ENCODE data around the gene ZNF557. TPM values are rescaled to one million over a fixed set of nuclear protein-coding genes. Genes with fewer than 3 reads are reported as not detected.

ZNF557 gene
- total and polyA plus RNA-seq, 2 of the 4 experiments (the other 2 are of a cell fraction) = 3.7 to 21.1 TPM

DNA sequence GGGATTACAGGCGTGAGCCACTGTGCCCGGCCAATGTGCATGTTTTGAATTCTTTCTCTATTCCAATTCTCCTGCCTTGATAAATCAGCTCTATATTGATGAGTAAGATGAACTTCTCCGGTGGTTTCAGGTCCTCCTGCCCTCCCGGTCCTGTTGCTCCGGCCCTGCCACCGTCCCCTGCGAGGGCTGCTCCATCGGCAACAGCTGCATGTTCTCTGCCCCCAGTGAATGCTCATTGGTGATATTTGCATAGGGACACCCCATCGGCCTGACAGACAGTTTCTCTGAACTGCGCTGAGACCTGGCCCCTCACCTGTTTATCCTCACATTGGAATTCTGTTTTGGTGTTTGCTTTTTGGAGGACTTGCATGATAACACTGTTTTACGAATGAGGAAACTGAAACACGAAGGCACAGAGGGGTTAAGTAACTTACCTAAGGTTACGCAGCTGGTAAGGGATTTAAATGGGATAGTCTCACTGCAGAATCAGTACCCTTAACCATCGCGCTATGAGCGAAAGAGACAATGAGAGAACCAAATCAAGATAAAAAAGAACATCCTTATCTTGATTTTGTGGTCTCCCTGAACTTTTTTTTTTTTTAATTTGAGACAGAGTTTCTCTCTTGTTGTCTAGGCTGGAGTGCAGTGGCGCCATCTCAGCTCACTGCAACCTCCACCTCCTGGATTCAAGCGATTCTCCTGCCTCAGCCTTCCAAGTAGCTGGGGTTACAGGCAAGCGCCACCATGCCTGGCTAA, 32.2 kb downstream of the ZNF557 start (continued):
- no peak for TF ChIP-seq BHLHE40 (IDR thresholded peaks at IDR 0.05; ENCODE audit: low read depth, low read length)

DNA sequence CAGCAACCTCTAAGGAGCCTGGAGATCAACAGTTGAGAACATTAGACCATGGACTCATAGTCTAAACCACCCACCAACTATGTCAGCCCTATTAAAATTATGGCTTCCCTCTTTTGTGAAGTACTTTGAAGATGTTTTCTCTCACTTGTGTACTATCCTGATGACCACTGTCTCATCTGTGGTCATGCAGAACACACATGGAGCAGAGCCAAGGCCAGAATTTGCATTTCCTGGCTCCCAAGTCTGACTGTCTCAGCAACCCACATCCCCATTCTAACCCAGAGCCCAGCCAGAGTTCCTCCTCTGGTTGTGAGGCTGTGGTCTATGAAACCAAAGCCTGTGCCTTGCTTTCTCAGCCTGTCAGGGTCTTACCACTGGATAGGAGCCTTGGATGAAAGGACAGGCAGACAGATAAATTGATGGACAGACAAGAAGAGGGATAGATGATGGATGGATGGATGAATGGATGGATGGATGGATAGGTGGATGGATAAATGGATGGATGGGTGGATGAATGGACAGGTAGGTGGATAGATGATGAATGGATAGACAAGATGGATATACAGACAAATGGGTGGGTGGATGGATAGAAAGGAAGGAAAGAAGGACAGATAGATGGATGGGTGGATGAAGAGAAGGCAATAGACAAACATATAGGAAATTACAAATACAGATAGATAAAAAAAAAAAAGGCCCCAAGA, 35.4 kb downstream of the ZNF557 start:
- no peaks in the 10 kb centered on the region for H3K4me1 ChIP-seq (ENCODE audit: control insufficient read depth, insufficient read depth, low read length)
- H4K20me1 ChIP-seq (ENCODE audit: insufficient read depth, low read length) = no peaks in the 10 kb centered on the region
- dilution Hi-C loops (cut with HindIII; ENCODE audit: low sequenced_read_pairs, unreplicated experiment) (no loop called here), intact Hi-C loops (cut with micrococcal nuclease) (no loop called here), in situ Hi-C loops (cut with MboI; ENCODE audit: low sequenced_read_pairs) (loop anchor here (5.0 to 25.0 kb wide), 2 partner anchors 237 to 707 kb away; no protein-coding TSS in a partner anchor)
- no TSS peak for BruUV-seq (replicated peaks)
- no peak overlapping the region for H3K4ac ChIP-seq (ENCODE audit: low read depth, low read length)
- TF ChIP-seq, protein P1, sequence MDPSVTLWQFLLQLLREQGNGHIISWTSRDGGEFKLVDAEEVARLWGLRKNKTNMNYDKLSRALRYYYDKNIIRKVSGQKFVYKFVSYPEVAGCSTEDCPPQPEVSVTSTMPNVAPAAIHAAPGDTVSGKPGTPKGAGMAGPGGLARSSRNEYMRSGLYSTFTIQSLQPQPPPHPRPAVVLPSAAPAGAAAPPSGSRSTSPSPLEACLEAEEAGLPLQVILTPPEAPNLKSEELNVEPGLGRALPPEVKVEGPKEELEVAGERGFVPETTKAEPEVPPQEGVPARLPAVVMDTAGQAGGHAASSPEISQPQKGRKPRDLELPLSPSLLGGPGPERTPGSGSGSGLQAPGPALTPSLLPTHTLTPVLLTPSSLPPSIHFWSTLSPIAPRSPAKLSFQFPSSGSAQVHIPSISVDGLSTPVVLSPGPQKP (IDR thresholded peaks at IDR 0.05; ENCODE audit: borderline replicate concordance, low read depth, low read length) = no peak
- TF ChIP-seq CTCF (conservative IDR thresholded peaks at IDR 0.05; ENCODE audit: low read depth, low read length) (no peak), CEBPB (IDR thresholded peaks at IDR 0.05; ENCODE audit: low read depth, low read length) (no peak), MAZ (IDR thresholded peaks at IDR 0.05; ENCODE audit: borderline replicate concordance, low read depth, low read length) (no peak), MXI1 (IDR thresholded peaks at IDR 0.05; ENCODE audit: borderline replicate concordance, low read depth, low read length) (no peak), NFE2L2 (IDR thresholded peaks at IDR 0.05; ENCODE audit: low read depth, low read length) (no peak), RAD21 (IDR thresholded peaks at IDR 0.05; ENCODE audit: low read length) (no peak), RFX5 (IDR thresholded peaks at IDR 0.05; ENCODE audit: low read depth, low read length) (no peak)
- TF ChIP-seq, protein P2, sequence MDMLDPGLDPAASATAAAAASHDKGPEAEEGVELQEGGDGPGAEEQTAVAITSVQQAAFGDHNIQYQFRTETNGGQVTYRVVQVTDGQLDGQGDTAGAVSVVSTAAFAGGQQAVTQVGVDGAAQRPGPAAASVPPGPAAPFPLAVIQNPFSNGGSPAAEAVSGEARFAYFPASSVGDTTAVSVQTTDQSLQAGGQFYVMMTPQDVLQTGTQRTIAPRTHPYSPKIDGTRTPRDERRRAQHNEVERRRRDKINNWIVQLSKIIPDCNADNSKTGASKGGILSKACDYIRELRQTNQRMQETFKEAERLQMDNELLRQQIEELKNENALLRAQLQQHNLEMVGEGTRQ (IDR thresholded peaks at IDR 0.05; ENCODE audit: low read depth, low read length) = no peak
- H2BK5ac ChIP-seq (ENCODE audit: low read depth, low read length, poor library complexity, severe bottlenecking) = no peak overlapping the region
- H2BK120ac ChIP-seq (ENCODE audit: low read depth, low read length) = no peak overlapping the region
- no peak overlapping the region for H3K9ac ChIP-seq (ENCODE audit: low read depth, low read length)
- no peak overlapping the region for H3K23ac ChIP-seq (ENCODE audit: low read depth, low read length)
- H2BK20ac ChIP-seq (ENCODE audit: low read depth, low read length) = no peak overlapping the region
- H3K18ac ChIP-seq (ENCODE audit: low read depth, low read length) = no peak overlapping the region
- no peaks in the 10 kb centered on the region for H3K9me3 ChIP-seq (ENCODE audit: control insufficient read depth, insufficient read depth, low read length)
- H3K36me3 ChIP-seq (ENCODE audit: control insufficient read depth, insufficient read depth, low read length) = no peaks in the 10 kb centered on the region
- H3K56ac ChIP-seq (ENCODE audit: extremely low read depth, insufficient read depth, low read length) = no peak overlapping the region
- no peak overlapping the region for H2AK9ac ChIP-seq (replicated peaks; ENCODE audit: low read depth, low read length, poor library complexity)
- ChIA-PET POLR2A (ENCODE audit: unreplicated experiment) (no interaction called here), CTCF (no interaction called here)
- peaks cover 2% of the 10 kb centered on the region; the same call in 1 of the 2 replicates for H3K27me3 ChIP-seq (ENCODE audit: control insufficient read depth, insufficient read depth, low read length)
- H3K14ac ChIP-seq (replicated peaks; ENCODE audit: low read depth, low read length) = no peak overlapping the region
- H3K4me3 ChIP-seq (ENCODE audit: insufficient read depth, low read depth, low read length) = no peak overlapping the region
- H4K91ac ChIP-seq (ENCODE audit: insufficient read depth, low read depth, low read length) = no peak overlapping the region
- no peak for DNase-seq
- no peaks in the 10 kb centered on the region for H3K79me1 ChIP-seq (ENCODE audit: low read depth in 1 of 2, low read length in 2 of 2)
- no peak overlapping the region for H3K27ac ChIP-seq (ENCODE audit: insufficient read depth, low read length)
- no peak for ATAC-seq (ENCODE audit: low read depth)
- no peak overlapping the region for H2AFZ ChIP-seq (replicated peaks; ENCODE audit: low read length, poor library complexity)
- H3K4me2 ChIP-seq (ENCODE audit: low read depth, low read length) = no peak overlapping the region
- H3K9me1 ChIP-seq (ENCODE audit: insufficient read depth, low read length) = no peaks in the 10 kb centered on the region
- no peak overlapping the region for H2AK5ac ChIP-seq (ENCODE audit: low read depth, low read length)
- no peak overlapping the region for H2BK15ac ChIP-seq (ENCODE audit: low read depth, low read length)
- H4K8ac ChIP-seq (ENCODE audit: low read depth in 2 of 2, low read length in 2 of 2) = no peak overlapping the region
- no peak overlapping the region for H4K5ac ChIP-seq (ENCODE audit: low read depth, low read length)

Data from IMR-90 (cell line).